Measurements from ENCODE around the gene SPTBN2.

SPTBN2 gene

DNA sequence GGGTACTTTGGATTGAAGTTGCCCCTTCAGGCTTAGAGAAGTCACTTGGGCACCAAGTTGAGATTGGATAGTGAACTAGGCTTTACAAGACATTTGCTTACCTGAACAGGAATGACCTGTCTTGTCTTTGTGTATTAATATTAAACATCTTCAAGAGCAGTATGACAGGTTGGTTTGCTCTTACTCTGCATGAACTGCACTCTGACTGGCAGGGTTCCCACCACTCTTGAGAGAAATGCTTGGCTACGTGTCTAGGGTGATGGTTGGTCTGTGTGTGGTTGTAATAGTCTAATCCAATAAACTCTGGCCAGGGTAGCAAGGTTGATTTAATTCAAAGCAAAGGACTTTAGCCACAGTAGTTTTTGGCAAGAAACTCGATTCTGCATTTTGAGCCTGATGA lies 20.1 kb upstream of the SPTBN2 start:
- TF ChIP-seq, protein P1, sequence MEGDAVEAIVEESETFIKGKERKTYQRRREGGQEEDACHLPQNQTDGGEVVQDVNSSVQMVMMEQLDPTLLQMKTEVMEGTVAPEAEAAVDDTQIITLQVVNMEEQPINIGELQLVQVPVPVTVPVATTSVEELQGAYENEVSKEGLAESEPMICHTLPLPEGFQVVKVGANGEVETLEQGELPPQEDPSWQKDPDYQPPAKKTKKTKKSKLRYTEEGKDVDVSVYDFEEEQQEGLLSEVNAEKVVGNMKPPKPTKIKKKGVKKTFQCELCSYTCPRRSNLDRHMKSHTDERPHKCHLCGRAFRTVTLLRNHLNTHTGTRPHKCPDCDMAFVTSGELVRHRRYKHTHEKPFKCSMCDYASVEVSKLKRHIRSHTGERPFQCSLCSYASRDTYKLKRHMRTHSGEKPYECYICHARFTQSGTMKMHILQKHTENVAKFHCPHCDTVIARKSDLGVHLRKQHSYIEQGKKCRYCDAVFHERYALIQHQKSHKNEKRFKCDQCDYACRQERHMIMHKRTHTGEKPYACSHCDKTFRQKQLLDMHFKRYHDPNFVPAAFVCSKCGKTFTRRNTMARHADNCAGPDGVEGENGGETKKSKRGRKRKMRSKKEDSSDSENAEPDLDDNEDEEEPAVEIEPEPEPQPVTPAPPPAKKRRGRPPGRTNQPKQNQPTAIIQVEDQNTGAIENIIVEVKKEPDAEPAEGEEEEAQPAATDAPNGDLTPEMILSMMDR (IDR thresholded peaks at IDR 0.05; ENCODE audit: borderline replicate concordance, insufficient read depth, low read depth, low read length) = no peak
- no peak overlapping the region for H3K4me3 ChIP-seq (ENCODE audit: low read depth, low read length)

DNA sequence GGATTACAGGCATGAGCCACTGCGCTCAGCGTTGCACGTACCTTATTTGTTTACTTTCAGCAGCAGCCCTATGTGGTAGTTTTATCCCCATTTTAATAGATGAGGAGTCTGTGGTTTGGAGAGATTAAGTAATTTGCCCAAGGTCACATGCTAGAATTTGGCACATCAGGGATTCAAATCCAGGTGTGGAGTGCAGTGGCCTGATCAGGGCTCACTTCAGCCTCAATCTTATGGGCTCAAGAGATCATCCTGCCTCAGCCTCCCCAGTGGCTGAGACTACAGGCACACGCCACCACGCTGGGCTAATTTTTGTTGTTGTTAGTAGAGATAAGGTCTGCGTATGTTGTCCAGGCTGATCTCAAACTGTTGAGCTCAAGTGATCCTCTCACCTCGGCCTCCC lies 18.5 kb upstream of the SPTBN2 start:
- no peak overlapping the region for H3K4me3 ChIP-seq (ENCODE audit: low read depth, low read length)
- TF ChIP-seq, protein P1 (IDR thresholded peaks at IDR 0.05; ENCODE audit: borderline replicate concordance, insufficient read depth, low read depth, low read length) = no peak

DNA sequence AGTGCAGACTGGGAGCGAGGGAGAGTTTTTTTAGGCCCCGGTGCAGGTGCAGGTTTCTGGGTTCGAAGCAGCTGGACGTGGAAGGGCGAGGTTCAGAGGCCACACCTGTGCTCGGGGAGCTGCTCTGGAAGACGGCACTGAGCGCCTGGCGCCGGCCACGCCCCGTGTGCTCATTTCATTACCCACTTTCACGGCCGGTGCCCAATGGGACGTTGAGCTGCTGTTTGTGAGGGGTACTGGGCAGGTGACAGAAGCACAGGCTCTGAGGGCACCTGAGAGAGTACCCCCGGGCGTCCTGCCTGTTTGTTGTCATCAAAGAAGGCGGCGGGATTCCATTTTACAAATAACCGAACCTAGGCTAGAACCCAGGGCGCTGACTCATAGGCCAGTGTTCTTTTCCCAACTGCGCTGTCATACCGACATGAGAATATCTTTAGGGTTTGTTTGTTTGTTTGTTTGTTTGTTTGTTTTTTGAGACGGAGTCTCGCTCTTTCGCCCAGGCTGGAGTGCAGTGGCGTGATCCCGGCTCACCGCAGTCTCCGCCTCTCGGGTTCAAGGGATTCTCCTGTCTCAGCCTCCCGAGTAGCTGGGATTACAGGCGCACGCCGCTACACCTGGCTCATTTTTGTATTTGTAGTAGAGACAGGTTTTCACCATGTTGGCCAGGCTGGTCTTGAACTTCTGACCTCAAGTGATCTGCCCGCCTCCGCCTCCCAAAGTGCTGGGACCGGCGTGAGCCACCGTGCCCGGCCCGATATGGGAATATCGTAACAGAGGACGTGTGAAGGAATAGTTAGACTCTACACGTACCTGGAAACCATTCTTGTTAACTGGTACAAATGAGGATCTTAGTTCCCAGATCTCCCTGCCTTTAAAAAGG lies 16.6 kb upstream of the SPTBN2 start:
- H3K4me3 ChIP-seq (ENCODE audit: low read depth, low read length) = peak overlapping the region; percentile 75
- TF ChIP-seq, protein P1 (IDR thresholded peaks at IDR 0.05; ENCODE audit: borderline replicate concordance, insufficient read depth, low read depth, low read length) = no peak

DNA sequence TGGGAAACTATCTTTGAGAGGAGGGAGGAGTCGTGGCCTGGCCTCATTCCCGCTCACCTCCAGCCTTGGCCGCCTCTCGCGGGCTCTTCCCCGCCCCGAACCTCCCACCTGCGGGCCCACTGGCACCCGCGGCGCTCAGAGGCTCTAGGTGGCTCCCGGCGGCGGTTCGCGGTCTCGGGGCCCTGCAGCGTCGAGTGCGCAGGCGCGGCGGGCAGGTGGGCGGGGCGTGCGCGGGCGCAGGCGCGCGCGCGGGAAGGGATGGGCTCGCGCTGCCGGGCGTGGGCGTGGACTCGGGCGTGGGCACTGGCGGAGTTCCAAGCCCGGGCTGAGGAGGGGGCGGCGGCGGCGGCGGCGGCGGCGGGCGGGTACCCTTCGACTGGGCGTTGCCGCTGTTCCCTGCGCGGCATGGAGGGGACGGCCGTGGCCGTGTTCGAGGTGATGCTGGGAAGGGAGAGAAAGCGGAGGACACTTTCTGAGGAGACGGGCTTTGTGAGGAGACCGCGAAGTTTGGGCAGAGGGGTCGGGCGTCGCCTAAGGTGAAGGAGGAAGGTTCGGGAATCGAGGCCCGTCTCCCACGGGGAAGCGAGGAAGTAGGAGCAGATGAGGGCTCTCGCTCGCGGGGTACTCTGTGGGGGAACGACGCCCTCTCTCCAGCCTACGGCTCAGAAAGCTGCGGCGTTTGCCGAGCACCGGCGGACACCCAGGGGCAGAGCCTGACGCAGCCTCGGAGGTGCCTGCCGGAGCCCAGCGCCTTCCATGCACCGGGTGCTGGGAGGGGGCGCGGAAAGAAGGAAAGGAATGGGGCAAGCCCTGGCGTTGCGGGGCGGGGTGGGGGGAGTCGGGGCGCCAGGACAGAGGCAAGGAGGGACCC lies 15.7 kb upstream of the SPTBN2 start:
- H3K4me3 ChIP-seq (ENCODE audit: low read depth, low read length) = peak overlapping the region; percentile 75
- TF ChIP-seq, protein P1 (IDR thresholded peaks at IDR 0.05; ENCODE audit: borderline replicate concordance, insufficient read depth, low read depth, low read length) = no peak

DNA sequence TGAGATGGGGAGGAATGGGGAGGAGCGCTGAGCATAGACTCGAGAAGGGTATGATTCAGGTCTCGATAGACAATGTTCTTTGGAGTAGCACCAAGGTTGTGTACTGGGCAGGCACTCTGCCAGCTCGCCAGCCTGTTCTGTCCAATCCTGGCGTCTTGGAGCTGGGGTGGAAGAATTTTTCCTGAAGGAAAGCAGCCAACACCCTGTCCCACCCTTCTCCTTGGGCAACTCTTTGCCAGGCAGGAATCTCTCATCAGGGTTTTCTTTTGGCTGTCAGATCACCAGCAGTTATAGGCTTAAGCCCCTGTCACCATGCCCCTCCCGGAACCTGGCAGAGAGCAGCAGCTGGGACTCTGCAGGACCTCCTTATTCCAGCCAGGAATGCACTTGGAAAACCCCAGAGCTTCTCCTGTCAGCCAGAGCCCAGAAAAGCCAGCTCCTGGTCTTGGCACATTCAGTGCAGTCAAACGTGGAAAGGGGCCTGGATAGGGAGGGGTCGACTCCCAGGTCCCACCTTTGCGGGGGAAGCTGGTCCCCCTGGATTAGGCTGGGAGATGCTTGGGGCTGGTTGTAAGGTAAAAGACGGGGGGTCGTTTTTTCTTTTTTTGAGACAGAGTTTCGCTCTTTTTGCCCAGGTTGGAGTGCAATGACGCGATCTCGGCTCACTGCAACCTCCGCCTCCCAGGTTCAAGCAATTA lies 14.4 kb upstream of the SPTBN2 start:
- H3K4me3 ChIP-seq (ENCODE audit: low read depth, low read length) = no peak overlapping the region
- TF ChIP-seq, protein P1 (IDR thresholded peaks at IDR 0.05; ENCODE audit: borderline replicate concordance, insufficient read depth, low read depth, low read length) = no peak

DNA sequence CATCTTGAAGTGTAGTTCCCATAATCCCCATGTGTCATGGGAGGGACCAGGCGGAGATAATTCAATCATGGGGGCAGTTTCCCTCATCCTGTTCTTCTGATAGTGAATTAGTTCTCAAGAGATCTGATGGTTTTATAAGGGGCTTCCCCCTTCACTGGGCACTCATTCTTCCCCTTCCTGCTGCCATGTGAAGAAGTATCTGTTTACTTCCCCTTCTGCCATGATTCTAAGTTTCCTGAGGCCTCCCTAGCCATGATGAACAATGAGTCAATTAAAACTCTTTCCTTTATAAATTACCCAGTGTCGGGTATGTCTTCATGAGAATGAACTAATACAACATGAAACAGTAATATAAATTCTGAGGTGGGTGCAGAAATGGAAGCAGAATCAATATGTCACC lies 12.1 kb upstream of the SPTBN2 start:
- TF ChIP-seq, protein P1 (IDR thresholded peaks at IDR 0.05; ENCODE audit: borderline replicate concordance, insufficient read depth, low read depth, low read length) = no peak
- H3K4me3 ChIP-seq (ENCODE audit: low read depth, low read length) = no peak overlapping the region

Data from GM12875 (cell line).